Ovary (tissue), 3 donors: ENCODE results near the gene INHA.

Experiments used
- CTCF ChIP-seq, 3 donors: fragments of 450-650 bp in 2 of 3; fragments of 200-600 bp in 1 of 3; IDR thresholded peaks; one replicate each; pipeline versions ENCODE4 v1.5.1 to v1.8.0; 2016 to 2022; ENCODE audit warnings: antibody characterized with exemption in 3 of 3, mild to moderate bottlenecking in 1 of 3
- POLR2A ChIP-seq: fragments of 450-650 bp; IDR thresholded peaks from one replicate; pipeline ENCODE4 v1.6.1; 2017; ENCODE audit warnings: antibody characterized with exemption, mild to moderate bottlenecking, moderate library complexity
- donor health status: DM: no; HTN: no; CAD: no.

- TF ChIP-seq POLR2A (no peak), CTCF (IDR thresholded peaks at IDR 0.05) (no peak)
These were observed 32.9 kb upstream of the INHA start for GRCh38 chr2:219538956-219539788.
